Measurements from ENCODE around the gene IL25.
"Not testable (repeated sequence)": the region's sequence is repeated elsewhere in the genome, so short reads cannot be mapped to it uniquely, and the experiment has no call there.

Gene IL25

GRCh38 chr14:23376482-23377197 lies 4.0 kb downstream of the IL25 start, which contains the start of gene CMTM5:
TSS of gene CMTM5 (plus strand) at chr14:23377046. CDS start at chr14:23377252, 206 bp downstream.
- no peak for DNase-seq

DNA sequence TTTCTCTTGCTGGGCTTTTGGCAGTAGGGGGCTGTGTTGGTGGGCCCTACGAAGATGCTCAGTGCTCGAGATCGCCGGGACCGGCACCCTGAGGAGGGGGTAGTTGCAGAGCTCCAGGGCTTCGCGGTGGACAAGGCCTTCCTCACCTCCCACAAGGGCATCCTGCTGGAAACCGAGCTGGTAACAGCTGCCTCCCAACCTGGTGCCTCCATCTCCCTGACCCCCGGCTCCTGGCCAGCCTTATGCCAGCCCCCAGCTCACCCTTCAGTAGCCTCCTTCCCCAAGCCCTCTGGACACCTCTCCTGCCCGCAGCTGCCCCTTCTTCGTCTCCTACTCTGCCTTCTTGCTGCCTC lies 4.6 kb downstream of the IL25 start:
- DNase-seq = no peak

GRCh38 chr14:23377573-23378563 lies 5.3 kb downstream of the IL25 start:
- DNase-seq = no peak

GRCh38 chr14:23378612-23379220 lies 6.1 kb downstream of the IL25 start:
- no peak for DNase-seq

DNA sequence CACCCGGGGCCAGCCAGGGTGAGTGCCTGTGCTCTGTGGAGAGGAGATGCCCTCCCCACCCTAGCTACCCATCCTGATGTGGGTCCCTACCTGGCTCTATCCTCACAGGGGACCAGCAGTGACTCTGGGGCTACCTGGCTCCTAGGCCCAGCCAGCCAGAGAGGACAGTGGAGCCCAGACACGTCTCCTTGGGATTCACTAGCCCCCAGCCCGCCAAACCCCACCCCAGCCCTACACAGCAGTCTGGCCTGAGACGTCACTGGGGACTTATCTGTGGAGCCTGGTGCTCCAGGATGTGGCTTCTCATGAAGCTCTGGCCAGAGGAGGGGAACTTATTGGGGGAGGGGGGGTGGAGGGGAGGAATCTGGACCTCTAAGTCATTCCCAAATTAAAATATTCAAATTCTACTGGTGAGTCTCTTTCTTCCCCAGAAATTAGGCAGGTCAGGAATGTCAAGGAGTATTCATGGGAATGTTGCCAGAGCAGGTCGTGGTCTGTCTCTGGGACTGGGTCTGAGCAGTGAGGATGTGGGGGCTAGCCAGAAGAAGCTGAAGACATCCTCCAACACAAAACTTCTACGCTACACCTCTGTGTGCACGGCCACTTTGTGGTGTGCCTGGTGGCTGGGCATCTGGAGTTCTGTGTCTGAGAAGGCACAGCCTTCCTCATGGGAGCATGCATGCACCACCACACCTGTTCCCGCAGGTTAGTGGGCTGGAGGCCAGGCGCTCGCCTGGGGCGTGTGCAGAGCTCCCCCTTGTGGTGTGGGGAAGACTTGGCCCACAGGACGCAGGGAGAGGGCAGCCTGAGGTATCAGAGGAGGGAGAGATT lies 7.0 kb downstream of the IL25 start:
- peak; percentile 65 to 79 (median 65) for DNase-seq

DNA sequence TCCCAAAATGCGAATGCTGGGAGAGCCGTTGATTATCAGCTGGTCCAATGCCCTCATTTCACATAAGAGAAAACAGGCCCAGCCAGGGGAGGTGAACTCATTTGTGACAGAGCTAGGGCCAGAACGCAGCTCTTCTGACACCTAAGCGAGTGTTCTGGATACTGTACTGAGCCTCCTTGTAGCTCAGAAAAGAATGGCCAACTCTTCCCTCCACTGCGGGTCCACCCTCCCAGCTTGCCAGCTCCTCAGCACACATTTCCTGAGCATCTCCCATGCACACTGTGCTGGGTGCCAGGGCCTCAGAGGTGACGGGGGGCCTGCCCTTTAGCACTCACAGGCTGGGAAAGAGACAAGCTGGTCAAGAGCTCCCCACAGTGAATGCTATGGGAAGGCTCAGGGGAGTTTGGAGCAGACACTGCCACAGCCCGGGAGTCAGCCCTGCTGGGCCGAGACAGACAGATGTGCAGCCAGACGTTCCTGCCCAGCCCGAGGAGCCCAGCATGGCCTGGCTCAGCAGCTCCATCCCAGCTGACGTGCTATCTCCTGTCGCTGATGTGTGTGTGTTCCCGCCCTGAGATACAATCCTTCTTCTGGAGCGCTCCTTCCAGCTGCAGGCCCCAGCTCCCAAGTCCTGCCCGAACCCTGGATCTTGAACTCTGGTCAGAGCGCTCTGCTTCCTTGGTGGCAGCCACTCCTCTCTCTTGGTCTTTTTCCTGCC lies 7.7 kb downstream of the IL25 start:
- DNase-seq = no peak

- no peak for DNase-seq
Measured at GRCh38 chr14:23380976-23381375, 8.4 kb downstream of the IL25 start.

DNA sequence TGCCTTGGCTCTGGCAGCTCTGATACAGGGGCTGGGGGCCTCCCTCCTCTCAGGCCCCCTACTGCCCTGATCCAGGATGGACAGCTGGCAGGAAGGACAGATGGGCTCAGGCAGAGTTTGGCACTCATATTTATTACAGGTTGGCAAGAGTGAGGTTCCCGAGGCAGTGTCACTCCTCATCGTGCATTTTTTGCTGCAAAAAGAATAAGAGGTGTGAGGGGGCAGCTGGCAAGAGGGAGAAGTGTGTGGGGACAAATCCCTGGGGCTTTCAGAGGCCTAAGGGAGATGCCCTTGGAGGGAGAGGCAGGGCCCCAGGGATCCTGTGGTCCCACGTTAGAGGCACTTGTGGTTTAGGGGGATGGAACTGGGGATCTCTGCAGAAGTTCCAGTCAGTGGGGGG lies 9.3 kb downstream of the IL25 start:
- DNase-seq = no peak

GRCh38 chr14:23382276-23382675 lies 9.7 kb downstream of the IL25 start:
- DNase-seq = no peak

GRCh38 chr14:23382731-23383440 lies 10.3 kb downstream of the IL25 start:
- no peak for DNase-seq

DNA sequence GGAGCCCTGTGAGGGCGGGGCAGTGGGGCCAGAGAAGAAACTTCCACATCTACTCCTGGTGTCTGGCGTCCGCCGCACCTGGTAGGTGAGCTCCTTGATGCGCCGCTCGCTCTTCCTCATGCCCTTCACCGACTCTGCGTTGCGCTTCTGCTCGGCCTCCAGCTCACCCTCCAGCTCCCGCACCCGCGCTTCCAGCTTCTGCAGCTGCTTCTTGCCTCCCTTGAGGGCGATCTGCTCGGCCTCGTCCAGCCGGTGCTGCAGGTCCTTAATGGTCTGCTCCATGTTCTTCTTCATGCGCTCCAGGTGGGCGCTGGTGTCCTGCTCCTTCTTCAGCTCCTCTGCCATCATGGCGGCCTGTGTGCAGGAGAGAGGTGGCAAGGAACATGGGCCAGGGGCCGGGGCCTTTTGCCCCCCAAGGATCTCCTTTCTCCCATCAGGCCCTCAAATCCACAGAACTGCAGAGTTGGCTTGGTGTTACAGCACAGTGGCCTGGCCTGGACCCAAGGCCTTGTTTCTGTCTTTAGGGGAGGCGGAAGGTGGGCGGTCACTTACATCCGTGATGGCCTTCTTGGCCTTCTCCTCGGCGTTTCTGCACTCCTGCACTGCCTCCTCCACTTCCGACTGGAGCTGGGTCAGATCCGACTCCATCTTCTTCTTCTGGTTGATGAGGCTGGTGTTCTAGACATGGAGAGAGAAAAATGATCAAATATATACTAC lies 11.9 kb downstream of the IL25 start:
- no peak for DNase-seq

GRCh38 chr14:23385244-23385641 lies 12.6 kb downstream of the IL25 start:
- DNase-seq = no peak

DNA sequence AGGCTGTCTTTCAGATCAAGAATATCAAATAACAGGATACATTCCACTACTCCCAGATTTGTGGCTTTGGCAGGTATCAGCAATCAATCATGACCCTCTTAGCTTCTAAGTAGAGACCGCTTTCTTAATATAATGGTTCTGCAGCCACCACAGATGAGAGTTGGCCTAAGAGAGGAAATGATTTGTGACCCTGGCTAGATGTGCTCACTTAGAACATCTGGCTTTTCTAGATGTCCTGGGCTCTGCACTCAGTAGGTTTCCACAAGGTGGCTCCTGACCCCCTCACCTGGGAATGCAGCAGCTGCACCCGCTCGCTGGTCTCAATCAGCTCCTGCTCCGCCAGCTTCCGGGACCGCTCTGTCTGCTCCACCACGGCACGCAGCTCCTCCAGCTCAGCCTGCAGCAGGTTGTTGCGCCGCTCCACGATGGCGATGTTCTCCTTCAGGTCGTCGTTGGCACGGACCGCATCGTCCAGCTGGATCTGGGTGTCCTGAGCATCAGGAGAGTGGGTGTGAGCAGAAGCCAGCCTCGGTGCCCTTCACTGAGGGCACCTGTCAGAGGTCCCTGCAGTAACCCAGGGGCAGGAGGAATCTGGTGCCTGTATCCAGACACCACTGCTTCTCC lies 13.1 kb downstream of the IL25 start:
- no peak for DNase-seq

- not testable (repeated sequence) for DNase-seq
Measured at GRCh38 chr14:23386266-23386657, 13.7 kb downstream of the IL25 start.

- no peak for DNase-seq
Measured at GRCh38 chr14:23386999-23387398, 14.4 kb downstream of the IL25 start.

- no peak for DNase-seq
Measured at GRCh38 chr14:23387916-23388882, 15.6 kb downstream of the IL25 start.

- no peak for DNase-seq
Measured at GRCh38 chr14:23388996-23389395, 16.4 kb downstream of the IL25 start.

DNA sequence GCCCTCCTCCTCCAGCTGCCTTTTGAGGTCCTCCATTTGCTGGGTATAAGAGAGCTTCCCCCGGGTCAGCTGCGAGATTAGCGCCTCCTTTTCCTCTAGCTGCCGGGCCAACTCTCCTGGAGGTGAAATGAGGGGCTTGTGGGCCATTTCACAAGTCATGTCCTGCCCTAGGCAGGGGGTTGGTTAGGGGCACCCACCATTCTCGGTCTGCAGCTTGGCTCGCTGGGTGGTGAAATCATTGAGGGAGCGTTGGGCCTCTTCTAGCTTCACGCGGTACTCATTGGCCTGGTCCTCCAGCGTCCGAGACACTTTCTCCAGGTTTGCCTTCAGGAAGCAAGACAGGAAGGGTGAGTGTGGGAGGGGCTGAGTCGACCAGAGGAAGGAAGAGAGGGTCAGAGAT lies 16.8 kb downstream of the IL25 start:
- no peak for DNase-seq

- DNase-seq = not testable (repeated sequence)
Measured at GRCh38 chr14:23389871-23390270, 17.3 kb downstream of the IL25 start.
